Glomerular endothelial cell (primary cell): ENCODE measurements around the gene ASPSCR1. TPM values are rescaled to one million over a fixed set of nuclear protein-coding genes. Genes with fewer than 3 reads are reported as not detected.
A peak's percentile ranks its signal among the peaks of the same experiment; 100 is the strongest.

Source experiments
- DNase-seq: peaks from one replicate; pipeline ENCODE4 v3.0.0-alpha.2; 2011; ENCODE audit warnings: low read depth, low spot score; ENCODE audit errors: extremely low read depth
- total RNA-seq: library from RNA; depleted of rRNA; stranded (reverse); fragments of >200 nt; gene quantifications from 2 replicates; pipeline ENCODE4 v1.2.3, GENCODE V29; 2015

ASPSCR1 gene, protein sequence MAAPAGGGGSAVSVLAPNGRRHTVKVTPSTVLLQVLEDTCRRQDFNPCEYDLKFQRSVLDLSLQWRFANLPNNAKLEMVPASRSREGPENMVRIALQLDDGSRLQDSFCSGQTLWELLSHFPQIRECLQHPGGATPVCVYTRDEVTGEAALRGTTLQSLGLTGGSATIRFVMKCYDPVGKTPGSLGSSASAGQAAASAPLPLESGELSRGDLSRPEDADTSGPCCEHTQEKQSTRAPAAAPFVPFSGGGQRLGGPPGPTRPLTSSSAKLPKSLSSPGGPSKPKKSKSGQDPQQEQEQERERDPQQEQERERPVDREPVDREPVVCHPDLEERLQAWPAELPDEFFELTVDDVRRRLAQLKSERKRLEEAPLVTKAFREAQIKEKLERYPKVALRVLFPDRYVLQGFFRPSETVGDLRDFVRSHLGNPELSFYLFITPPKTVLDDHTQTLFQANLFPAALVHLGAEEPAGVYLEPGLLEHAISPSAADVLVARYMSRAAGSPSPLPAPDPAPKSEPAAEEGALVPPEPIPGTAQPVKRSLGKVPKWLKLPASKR
- total RNA-seq: 21.8 and 25.1 TPM in 2 replicates

DNA sequence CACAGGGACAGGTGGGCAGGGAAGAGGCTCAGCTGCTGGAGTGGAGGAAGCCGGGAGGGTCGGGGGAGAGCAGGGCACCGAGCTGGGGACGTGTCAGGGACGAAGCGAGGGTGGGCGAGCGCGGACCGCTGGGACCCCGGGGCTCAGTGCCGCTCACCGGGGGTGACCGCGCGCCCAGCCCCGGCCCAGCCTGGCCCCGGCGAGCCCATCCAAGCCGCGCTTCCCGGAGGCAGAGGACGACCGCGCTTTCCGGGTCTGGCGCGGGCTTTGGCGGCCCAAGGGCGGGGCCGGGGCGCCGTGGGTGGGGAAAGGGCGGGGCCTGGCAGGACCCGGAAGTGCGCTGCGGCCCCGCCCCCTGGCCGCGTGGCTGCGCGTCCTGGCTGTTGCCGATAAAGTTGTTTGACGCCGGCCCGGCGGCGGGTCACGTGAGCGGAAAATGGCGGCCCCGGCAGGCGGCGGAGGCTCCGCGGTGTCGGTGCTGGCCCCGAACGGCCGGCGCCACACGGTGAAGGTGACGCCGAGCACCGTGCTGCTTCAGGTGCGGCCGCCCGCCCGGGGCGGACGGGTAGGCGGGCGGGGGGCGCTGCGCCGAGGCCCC lies at the start of gene ASPSCR1:
TSS of gene ASPSCR1 (plus strand) at position 419 of the 598 bp plus-strand sequence. CDS start at position 437, 18 bp downstream.
- peak; percentile 5 for DNase-seq

DNA sequence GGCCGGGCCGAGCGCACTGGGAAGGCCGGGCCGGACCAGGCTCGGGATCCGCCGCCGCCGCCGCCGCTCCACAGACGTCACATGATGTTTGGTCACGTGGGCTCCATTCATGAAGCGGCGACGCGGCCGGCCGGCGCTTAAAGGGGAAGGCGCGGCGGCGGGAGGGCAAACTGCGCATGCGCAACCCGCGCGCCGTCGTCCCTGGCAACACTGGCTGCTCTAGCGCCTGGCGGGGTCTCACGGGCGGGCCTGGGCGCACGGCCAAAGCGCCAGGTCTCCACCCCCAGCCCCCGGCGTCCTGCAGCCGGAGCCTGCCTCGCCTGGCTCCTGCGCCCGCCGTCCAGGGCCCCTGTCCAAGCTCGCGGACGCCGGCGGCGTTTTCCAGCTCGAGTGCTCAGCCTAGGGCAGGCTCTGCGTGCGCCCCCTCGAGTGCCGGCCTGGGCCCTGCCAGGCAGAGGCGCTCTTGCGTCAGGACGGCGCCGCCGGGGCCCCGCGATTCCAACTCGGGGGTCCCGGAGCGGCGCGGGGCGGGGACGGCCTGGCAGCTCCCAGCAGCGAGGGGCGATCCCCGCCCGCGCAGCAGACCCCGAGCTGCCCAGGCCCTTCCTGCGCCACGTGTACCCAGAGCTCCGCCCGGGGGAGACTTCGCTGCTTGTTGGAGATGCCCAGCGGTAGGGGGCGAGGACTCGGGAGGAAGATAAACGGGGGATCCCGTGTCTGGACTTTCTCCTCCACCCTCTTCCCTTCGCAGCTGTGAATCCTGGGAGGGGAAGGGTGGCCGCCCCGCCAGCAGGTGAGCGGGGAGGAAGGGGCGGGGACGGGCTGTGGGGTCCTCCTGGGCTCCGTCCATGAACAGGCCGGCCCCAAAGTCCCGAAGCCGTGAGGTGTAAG lies 49.5 kb upstream of the ASPSCR1 start, which contains the start of gene MAFG:
TSS of gene MAFG (minus strand) at position 83 of the 891 bp plus-strand sequence. CDS start 4,550 bp downstream, outside the sequence.
- peak; percentile 33 for DNase-seq

DNA sequence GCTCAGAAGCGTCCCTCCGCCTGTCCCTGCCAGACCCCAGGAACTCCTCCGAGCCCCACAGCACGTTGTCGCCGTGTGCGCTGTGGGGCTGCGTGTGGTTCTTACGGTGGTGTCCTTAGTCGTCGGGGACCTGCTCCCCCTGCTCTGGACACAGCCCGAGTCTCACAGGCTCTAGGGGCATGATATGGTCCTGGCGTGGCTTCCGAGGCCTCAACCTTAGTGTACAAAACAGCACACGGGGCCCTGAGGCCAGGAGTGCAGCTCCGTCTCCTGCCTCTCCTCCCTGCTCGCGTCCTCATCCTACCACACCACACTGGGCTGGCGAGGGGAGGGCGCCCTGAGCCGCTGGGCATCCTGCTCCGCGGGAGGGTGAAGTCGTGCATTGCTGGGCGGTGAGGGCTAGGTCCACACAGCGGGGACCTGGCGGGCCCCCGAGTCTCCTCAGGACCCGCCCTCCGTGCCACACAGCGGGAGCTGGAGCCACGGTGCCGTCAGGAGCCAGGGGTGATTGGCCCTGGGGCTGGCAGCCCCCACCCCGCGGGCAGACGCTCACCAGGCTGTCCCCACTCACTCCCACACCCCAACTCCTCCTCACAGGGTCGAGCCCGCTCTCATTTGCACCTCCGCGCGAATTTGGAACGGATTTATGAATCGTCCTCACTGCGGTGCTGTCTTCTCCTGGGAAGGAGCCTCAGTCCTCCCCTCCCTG lies 48.7 kb upstream of the ASPSCR1 start:
- DNase-seq: no peak

DNA sequence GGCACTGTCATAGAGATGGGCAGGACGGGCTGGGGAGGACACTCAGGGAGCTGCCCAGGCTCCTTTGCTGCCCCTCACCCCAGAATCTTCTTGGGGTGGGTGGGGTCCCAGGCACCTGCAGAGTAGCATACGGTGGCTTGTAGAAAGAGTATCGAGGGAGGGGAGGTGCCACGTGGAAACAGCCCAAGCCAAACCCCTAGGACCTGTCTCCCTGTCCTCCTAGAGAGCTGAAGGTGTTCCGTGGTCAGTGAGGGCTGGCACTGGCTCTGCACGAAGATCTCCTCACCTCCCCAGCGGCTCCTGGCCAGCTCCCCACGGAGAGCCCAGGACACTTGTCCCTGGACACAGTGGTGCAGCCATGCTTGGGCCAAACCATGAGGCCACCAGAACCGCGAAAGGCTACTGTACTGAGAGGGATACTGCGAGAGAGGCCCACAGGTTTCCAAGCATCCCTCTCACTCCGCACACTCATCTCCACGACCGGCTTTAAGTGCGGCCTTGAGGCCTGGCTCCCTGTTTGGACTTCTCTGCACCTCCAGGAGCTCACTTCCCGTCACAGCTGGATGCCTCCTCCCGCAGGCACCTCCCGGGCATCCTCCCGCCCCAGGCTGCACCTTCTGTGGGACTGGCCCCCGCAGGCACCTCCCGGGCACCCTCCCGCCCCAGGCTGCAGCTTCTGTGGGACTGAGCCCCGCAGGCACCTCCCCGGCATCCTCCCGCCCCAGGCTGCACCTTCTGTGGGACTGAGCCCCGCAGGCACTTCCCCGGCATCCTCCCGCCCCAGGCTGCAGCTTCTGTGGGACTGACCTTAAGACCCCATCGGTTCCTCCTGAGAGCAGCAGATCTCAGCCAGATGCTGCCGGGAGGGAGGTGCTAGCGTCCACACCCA lies 47.9 kb upstream of the ASPSCR1 start:
- DNase-seq: no peak

DNA sequence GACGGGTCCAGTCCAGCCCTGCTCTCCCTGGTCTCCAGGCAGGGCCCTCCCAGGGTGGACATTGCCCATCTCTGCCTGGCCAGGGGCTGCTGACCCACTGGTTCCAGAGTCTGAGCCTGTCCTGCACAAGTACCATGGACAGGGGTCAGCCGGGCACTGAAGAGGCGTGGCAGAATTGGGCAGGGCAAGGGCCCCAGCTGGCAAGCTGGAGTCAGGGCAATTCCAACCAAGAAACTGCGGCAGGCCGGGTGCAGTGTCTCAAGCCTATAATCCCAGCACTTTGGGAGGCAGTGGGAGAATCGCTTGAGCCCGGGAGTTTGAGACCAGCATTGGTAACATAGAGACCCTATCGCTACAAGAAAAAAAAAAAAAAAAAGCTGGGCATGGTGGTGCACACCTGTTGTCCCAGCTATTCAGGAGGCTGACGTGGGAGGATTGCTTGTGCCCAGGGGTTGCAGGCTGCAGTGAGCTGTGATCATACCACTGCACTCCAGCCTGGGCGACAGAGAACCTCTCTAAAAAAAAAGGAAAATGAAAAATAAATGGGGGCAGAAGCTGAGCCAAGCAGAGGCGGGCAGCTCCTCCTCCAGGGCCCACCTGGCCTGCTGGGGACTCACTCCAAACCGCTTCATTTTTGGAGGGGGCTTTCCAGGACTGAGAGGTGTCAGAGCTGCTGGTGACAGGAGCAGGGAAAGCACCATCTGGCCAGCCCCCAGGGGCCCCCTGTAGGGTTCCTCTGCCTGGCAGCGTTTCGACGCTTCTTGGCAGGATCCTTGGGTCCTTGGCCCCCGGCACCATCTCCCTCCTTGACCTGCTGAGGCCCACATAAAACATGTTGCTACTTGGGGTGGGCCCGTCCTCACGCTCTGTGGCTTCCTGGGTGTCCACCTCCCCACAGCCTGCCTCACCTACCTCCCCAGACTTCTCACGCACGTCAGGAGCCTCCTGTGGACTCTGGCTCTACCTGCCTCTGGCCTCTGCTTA lies 47.0 kb upstream of the ASPSCR1 start:
- DNase-seq: no peak

DNA sequence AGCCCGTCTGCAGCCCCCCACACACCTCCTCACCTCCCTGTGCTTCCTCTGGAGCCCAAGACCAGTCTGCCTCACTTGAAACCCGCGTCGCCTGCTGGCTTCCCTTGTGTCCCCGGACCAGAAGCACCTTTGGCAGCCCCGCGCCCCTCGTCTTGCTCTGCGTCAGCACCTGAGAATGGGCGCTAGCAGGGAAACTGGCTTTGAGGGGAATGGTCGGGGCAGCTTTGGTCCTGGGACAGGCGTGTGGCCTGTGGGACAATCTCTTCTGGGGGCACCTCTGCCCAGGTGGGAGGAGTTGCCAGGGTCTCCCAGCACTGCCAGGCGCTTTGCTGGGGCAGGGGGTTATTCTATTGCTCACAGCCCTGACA lies 46.3 kb upstream of the ASPSCR1 start:
- no peak for DNase-seq

GRCh38 chr17:81931557-81932332 lies 45.7 kb upstream of the ASPSCR1 start:
- DNase-seq: no peak

GRCh38 chr17:81932333-81932983 lies 45.0 kb upstream of the ASPSCR1 start:
- DNase-seq: no peak

DNA sequence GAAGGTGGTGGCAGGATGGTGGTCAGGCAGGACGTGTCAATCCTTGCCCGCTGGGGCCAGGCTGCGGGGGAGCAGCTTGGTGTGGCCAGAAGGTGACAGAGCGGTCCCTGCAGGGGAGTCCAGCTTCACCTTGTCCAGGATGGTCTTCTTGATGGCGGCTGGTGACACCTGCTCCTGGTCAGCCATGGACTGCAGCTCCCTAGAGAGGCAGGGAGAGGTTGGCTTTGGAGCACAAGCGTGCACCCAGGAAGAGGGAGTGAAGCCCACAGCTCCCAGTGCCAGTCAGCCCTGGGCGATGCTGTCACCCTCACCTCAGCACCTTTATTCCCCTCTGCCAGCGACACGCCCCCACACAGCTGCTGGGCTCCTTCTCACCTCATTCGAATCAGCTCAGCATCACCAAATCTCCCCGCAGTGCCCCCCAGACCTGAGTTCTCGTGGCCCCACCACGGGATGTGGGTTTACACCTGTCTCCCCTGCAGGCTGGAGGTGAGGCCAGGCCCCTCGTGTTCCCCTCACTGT lies 44.2 kb upstream of the ASPSCR1 start:
- DNase-seq: no peak

DNA sequence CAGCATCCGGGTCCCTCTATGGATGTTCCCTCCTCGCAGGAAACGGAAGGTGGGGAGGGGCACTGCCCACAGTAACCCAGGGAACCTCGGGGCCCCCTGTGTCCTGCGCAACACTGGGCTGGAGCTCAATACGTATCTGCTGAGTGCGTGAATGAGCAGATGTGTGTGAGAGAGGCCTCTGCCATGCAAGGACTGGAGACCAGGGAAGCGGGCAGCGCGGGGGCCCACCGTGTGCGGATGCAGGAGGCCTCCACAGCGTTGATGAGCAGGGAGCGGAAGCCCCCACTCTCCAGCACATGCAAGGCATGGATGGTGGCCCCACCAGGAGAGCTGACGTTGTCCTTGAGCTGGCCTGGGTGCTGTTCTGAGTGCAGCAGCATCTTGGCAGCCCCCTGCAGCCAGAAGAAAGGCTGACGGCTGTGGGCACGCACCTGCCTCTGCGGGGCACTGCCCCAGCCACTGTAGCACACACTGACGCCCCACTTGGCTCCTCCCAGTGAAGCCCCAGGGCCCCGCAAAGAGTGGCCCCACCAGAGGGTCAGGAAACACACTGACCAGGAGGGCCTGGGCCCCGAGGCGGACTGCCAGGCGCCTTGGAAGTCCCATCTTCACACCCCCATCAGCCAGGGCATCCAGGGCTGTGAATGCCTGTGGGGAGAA lies 43.2 kb upstream of the ASPSCR1 start:
- DNase-seq: no peak

- DNase-seq: no peak
These were observed 42.4 kb upstream of the ASPSCR1 start for GRCh38 chr17:81934850-81935708.

GRCh38 chr17:81935709-81936084 lies 41.7 kb upstream of the ASPSCR1 start:
- no peak for DNase-seq

GRCh38 chr17:81939218-81939617 lies 38.2 kb upstream of the ASPSCR1 start:
- no peak for DNase-seq

DNA sequence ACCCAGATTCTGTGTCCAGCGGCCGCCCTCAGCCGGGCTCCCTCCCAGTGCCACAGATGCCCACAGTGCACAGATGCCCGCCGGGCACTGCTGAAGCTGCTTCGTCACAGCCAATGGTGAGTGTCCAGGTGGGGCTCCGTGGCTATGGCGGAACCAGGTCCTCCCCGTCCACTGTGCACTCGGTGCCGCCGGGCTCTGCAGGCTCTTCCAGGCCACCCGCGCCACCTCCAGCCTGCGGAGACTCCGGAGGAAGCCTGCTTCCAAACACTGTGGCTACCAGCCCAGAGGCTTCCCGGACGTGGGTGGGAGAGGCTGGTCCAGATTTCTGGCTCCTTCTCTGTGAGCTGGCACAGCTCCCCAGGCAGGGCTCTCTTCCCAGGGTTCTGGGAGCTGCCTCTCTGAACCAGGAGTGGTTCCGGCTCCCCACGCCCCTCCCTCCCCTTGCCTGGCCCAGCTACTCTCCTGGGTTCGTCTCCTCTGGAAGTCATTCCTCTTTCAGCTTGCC lies 37.5 kb upstream of the ASPSCR1 start:
- DNase-seq: no peak
